GM18873 (cell line): ENCODE results near the gene CHCHD6.

Experiments
- ATAC-seq: cut with Tn5 transposase; IDR thresholded peaks from one replicate; pipeline ENCODE4 v1.9.1; 2021; ENCODE audit warnings: mild to moderate bottlenecking, moderate library complexity, moderate number of reproducible peaks; ENCODE audit not compliant: unreplicated experiment, low FRiP score

CHCHD6 gene

DNA sequence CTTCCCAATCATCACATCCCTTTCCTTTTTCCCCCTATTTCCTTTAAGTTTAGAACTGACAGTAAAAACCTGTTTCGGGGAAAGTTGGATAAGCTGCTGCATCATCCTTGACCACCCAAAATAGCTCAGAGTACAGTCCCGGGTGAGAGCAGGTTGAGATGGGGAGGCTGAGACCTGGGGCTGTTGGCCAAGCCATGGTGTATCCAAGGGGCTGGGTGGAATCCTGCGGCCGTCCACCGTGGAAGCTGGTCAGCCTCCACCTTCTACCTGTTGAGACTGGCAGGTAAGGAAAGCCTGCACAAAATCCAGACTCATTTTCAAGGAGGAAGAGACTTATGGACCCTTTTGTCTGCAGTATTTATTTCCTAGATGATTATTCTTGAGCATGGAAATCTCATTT, 150.6 kb downstream of the CHCHD6 start:
- no peak for ATAC-seq

- ATAC-seq = no peak
These were observed 151.3 kb downstream of the CHCHD6 start for GRCh38 chr3:126855374-126855773.

DNA sequence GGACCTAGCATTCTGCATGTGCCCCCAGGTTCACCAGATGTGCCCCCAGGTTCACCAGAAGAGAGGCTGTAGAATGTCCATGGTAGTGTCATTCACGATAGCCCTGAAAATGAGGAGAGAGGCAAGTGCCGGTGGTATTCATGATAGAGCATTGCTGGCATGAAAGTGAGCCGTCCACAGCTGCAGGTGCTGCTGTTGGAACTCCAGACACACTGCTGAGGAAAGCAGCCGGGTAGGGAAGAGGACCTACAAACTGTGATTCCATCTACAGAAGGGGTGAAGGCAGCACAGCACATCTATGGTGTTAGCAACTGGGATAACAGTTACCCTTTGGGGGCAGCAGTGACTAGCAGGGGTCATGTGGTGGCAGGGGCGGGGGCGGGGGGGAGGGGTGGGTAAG, 153.9 kb downstream of the CHCHD6 start:
- ATAC-seq = no peak

- no peak for ATAC-seq
These were observed 154.4 kb downstream of the CHCHD6 start for GRCh38 chr3:126858401-126858800.

GRCh38 chr3:126858887-126859286, 154.8 kb downstream of the CHCHD6 start:
- ATAC-seq = no peak

DNA sequence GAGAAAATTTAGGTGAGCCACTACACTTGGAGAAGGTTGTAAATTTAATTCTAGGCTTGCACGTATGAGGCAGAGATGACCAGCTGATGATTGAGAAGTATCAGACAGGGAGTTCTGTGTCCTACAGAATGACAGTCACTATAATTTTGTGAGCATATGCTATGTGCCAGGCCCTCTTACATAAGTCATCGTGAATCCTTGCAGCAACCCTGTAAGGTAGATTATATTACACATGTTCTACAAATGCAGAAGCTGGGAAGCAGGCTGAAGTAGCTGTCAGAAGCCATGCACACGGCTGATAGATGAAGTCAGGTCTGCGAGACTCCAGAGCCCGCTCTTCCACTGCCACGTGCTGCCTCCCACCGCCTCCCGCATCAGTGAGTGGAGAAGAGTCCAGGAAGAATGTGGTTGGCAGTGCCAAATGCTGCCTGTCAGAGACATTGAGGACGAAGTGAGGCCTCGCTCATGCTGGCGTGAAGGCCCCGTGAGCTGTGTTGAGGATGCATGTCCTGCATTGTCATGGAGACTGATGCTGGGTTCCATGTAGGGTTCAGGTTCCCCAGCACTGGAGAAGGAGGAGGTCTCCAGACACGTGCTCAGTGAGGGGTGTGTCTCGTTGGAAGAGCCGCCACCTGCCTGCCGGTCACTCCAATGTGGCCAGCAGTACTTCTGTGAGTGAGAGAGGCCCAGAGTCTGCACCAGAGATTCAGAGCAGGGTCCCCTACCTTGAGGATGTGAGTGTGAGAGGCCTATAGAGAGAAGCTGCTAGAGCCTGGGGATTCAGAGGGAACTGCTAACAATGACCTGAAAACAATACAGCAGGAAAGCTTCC, 155.6 kb downstream of the CHCHD6 start:
- ATAC-seq = no peak

- ATAC-seq = no peak
These were observed 161.7 kb downstream of the CHCHD6 start for GRCh38 chr3:126865736-126866135.

GRCh38 chr3:126866175-126866759, 162.2 kb downstream of the CHCHD6 start:
- no peak for ATAC-seq

GRCh38 chr3:126867190-126867862, 163.3 kb downstream of the CHCHD6 start:
- ATAC-seq = no peak

GRCh38 chr3:126867863-126868200, 163.8 kb downstream of the CHCHD6 start:
- no peak for ATAC-seq

GRCh38 chr3:126870608-126871210, 166.7 kb downstream of the CHCHD6 start:
- no peak for ATAC-seq

GRCh38 chr3:126872701-126873342, 168.8 kb downstream of the CHCHD6 start:
- no peak for ATAC-seq

GRCh38 chr3:126873416-126873815, 169.4 kb downstream of the CHCHD6 start:
- ATAC-seq = no peak

- no peak for ATAC-seq
These were observed 174.6 kb downstream of the CHCHD6 start for GRCh38 chr3:126878664-126879063.

DNA sequence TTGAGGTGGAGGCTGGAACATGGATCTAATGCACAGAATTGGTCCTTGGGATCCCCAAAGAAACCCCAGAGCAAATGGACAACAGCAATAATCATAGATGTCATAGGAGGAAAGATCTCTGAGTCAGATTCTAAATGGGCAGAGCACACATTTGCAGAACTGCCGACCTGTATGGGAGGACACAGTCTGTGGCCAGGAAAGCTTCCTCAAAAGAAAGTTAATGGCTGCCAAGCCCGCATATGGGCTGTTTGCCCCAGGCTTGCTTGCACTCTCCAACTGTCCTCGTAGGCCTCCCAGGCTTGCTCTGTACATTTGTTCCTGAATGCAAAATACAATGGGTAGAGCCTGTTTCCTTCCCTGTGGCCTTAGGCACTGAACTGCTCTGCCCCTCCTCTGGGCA, 176.9 kb downstream of the CHCHD6 start:
- ATAC-seq = no peak

DNA sequence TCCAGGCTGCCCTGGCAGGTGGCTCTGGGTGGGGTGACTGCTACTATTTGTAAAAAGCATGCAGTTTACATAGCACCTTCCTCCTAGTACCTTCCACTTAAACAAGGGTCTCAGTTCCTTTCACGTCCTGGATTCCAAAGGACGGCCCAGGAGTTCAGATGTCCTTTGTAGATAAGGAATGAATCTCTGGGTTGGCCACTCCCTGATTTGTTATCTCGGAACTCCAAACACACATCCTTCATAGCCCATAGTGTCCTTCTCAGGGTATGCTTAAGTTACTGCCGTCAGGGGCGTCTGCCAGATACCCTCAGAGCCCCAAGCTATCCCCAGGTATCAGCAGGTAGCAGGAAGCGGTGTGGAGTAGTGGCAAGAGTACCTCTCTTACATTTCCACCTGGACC, 177.8 kb downstream of the CHCHD6 start:
- ATAC-seq = no peak

GRCh38 chr3:126883241-126883640, 179.2 kb downstream of the CHCHD6 start:
- ATAC-seq = no peak

GRCh38 chr3:126885425-126885824, 181.4 kb downstream of the CHCHD6 start:
- no peak for ATAC-seq

GRCh38 chr3:126886217-126886616, 182.2 kb downstream of the CHCHD6 start:
- ATAC-seq = no peak

- no peak for ATAC-seq
These were observed 183.6 kb downstream of the CHCHD6 start for GRCh38 chr3:126887686-126888085.
